HG02798 (cell line): ENCODE results near the gene CEBPZ.
A peak's percentile ranks its signal among the peaks of the same experiment; 100 is the strongest.

Experiments
- ATAC-seq: cut with Tn5 transposase; IDR thresholded peaks from one replicate; pipeline ENCODE4 v1.9.1; 2021; ENCODE audit warnings: mild to moderate bottlenecking; ENCODE audit not compliant: unreplicated experiment, poor library complexity

CEBPZ gene, protein sequence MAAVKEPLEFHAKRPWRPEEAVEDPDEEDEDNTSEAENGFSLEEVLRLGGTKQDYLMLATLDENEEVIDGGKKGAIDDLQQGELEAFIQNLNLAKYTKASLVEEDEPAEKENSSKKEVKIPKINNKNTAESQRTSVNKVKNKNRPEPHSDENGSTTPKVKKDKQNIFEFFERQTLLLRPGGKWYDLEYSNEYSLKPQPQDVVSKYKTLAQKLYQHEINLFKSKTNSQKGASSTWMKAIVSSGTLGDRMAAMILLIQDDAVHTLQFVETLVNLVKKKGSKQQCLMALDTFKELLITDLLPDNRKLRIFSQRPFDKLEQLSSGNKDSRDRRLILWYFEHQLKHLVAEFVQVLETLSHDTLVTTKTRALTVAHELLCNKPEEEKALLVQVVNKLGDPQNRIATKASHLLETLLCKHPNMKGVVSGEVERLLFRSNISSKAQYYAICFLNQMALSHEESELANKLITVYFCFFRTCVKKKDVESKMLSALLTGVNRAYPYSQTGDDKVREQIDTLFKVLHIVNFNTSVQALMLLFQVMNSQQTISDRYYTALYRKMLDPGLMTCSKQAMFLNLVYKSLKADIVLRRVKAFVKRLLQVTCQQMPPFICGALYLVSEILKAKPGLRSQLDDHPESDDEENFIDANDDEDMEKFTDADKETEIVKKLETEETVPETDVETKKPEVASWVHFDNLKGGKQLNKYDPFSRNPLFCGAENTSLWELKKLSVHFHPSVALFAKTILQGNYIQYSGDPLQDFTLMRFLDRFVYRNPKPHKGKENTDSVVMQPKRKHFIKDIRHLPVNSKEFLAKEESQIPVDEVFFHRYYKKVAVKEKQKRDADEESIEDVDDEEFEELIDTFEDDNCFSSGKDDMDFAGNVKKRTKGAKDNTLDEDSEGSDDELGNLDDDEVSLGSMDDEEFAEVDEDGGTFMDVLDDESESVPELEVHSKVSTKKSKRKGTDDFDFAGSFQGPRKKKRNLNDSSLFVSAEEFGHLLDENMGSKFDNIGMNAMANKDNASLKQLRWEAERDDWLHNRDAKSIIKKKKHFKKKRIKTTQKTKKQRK

DNA sequence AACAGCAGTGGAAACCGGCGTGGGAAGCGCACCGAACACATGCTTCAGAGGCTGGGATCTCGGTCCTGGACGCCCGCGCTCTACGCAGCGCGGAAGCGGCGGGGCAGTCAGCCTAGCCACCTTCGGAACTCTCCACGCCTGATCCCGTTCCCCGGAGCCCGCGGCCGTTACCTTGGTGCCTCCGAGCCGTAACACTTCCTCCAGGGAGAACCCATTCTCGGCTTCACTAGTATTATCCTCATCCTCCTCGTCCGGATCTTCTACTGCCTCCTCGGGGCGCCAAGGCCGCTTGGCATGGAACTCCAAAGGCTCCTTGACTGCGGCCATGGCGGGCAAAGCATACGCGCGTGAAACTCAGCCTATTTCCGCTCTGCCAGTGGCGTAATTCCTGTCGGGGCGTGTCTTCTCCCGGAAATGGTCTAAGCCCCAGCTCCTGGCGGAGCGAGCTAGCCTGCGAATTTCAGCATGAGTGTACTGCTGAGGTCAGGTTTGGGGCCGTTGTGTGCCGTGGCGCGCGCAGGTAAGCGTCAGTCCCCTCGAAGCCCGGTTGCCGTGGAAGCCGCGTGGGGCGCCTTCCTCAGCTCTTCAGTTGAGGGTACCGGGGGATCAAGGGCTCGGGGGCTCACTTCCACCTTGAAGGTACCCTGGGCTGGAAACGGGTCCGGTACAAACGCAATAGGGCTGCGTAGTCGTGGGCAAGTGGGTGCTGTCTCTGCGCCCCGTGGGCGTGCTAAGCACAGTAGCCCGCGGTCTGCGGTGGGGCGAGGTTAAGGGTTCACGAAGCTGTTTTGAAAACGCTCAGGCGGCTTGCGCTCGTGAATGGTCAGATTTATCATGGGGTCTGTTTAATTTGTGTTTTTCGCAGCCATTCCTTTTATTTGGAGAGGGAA lies at the start of gene CEBPZ, which contains the start of gene NDUFAF7:
Gene CEBPZ, minus strand, starts transcription at position 356 of the 890 bp plus-strand sequence. Its CDS starts 29 bp downstream, at position 327.
Gene NDUFAF7, plus strand, starts transcription at position 418 of the 890 bp plus-strand sequence. Its CDS starts 48 bp downstream, at position 466.
- ATAC-seq: peak; percentile 96

- ATAC-seq: no peak
Observed at GRCh38 chr2:37276291-37276690, 44.9 kb upstream of the CEBPZ start.

- ATAC-seq: no peak
Observed at GRCh38 chr2:37274359-37274965, 43.1 kb upstream of the CEBPZ start.

GRCh38 chr2:37271376-37272067 lies 40.1 kb upstream of the CEBPZ start:
- ATAC-seq: no peak

DNA sequence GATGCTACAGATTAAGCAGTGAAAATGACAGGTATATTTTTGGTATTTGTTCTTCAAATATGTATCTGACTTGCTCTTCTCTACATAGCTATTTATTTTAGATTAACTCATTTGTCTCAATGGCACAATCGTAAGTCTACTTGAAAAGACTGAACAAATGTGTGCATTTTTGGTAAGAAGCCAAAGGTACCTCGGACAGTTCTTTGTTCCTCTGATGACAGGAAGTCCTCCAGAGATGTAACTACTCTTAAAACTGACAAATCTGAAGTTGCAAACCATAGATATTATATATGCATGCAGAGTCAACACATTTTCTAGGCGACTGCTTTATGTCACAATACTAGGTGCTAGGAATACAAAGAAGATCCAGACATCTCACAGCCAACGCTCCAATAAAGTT lies 36.7 kb upstream of the CEBPZ start:
- ATAC-seq: no peak

DNA sequence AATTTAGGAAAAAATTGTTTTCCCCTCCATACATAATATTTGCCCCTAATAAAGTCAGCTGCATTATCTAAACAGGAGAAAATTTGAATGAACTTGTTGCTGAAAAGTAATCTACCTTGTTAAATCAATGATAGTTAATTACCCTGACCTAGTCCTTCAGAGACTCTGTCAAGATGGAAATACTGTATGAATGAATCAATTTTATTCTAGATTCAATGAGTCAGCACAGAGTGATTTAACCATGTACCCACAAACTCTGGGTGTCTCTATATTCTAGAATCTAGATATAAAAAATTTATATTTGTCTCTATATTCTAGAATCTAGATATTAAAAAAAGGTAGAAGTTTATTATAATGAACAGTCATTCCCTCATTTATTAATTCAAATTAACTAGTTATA lies 36.3 kb upstream of the CEBPZ start:
- no peak for ATAC-seq

DNA sequence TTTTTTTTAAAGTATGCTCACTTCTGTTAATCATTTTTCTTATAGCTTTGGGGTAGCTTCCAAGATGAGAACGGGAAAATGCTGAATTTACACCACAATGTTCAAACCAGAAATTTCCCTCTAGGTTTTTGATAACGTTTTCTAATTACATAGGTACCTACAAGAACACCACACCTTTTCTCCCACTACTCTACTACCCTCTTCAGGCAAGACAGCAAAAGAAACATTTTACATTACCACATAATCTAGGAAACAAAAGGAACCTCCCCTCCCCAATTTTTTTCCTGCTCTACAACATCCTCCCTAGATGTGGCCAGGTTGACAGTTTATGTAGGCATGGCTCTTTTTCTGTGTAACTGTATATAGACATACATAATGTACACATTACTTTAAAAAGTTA lies 32.4 kb upstream of the CEBPZ start:
- no peak for ATAC-seq

DNA sequence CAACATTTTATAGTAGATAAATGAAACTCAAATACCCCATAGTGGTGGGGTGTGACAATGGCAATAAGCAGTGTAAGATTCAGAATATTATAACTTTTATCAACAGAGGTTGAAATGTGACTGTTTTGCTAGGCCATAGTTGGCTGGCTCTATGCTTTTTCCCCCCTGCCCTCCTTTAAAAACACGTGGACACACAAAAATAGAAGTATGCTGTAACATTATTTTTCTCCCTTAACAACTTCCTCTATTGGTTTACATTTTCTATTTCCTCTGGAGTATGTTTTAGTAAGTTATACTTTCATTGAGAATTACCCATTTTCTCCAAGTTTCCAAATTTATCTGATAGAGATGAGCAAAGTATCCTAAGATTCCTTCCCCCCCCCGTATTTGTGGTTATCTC lies 31.1 kb upstream of the CEBPZ start:
- no peak for ATAC-seq

DNA sequence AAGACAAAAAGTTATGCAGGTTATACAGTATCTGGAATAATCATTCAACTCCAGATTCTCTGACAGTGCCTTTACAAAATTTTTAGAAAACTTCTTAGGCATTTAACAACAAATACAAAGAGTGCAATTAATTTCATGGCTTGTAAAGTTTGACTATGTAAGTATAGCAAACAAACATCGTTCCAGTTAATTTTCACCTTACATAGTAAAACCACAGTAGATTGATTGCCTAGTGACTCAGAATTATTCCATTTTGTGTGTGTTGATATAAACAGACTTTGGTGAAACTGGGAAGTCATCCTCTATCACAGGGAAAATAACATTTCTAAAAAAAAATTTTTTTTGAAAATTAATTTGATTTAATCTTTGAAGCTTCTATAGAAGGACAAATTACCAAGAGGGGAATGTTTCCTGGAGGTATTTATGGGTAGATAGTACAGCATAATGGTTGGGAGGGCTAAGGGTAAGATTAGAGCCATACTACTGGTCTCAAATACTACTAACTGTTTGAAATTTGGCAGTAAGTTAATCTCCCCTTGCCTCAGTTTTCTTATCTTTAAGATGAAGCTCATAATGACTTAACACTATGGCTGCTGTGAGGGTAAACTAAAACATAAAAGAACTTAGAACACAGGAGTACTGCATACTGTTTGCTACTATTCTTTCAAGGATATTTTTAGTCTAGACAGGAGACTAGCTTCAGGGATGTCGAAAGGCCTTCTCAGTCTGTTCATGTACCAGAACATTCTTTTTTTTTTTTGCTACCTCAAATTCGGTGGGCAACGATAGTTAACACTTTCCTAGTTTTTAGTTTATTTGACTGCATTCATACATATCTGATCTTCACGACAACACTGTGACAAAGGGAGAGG lies 19.7 kb upstream of the CEBPZ start:
- ATAC-seq: no peak

GRCh38 chr2:37246205-37246604 lies 14.8 kb upstream of the CEBPZ start:
- no peak for ATAC-seq

DNA sequence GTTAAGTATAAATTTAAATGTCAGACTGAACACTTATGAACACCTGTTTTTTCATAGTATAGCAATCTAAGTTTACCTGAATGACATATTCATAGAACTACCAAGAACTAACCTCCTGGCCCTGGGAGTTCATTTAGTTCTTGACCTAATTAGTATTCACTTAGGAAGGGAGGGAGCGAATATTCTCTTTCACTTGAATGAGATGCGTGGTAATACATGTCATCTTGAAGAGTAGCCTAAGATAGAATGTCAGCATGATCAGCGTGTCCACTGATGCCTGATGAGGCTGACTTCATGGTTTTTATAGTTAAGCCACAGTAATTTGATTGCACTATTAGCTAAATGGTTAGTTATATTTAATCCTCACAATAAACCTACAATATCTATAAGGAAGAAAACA lies 13.4 kb upstream of the CEBPZ start:
- no peak for ATAC-seq

DNA sequence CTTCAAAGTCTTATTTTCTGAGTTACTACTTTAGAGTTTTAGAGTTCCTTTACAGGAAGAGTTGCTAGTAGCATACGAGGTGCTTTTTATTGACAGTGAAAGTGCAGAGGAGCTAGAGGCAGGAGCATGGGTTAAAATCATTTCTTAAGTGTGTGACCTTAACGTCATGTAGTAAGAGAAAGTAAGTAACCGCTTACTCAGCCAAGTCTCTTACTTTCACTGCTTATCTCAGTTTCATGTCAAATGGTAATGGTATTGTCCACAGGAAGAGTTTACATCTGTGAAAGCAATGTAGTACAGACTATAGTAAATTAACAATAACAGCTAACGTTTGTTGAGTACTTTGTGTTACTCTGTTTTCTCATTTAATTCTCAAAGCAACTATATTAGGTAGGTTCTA lies 12.6 kb upstream of the CEBPZ start:
- ATAC-seq: peak; percentile 84

GRCh38 chr2:37243435-37243834 lies 12.0 kb upstream of the CEBPZ start:
- no peak for ATAC-seq

DNA sequence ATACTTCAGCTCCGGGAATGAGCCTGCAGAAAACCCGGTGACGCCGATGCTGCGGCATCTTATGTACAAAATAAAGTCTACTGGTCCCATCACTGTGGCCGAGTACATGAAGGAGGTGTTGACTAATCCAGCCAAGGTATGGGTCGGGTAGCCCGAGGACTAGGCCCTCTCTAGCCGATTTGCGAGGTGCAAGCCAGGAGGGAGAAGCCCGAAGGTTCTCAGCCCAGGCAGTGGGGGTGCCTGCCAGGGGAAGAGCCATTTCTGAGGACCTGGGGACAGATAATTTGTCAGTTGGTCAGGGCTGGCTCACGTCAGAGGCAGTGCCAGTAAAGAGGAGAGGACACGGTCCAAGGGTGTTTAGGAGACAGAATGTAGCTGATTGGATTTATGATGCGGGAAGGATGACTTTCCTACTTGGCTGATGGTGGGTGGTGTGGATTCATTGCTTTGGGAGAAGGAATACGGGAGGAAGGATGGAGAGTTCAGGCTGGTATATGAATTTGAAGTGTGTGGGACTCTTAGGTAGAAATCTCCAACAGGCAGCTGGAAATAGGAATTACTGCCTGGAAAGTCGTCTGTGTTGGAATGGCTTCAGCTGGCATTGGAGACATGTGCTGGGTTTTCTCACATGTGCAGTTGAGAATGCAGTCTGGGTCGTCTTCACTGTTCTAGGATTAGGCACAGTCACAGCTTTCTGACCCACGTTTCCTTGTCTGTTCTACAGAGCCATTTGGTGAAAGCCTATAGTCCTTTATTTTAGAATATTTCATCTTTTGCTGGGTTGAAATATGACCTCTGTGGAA lies 936 bp upstream of the CEBPZ start:
- no peak for ATAC-seq

DNA sequence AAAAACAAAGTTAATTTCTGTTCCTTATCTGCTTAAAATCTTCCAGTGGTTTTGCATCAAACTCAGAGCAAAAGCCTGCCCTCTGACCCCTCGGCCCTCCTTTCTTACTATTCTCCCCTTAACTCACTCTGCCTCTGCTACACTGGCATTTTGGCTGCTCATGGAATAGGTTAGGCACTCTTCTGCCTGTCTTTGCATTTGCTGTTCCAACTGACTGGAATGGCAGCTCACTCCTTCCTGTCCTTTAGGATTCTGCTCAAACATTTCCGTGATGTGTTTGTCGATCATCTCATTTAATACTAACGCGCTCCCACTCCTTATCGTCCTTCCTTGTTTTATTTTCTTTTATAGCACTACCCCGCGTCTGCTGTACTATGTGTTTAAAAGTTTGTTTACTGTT lies 815 bp downstream of the CEBPZ start:
- ATAC-seq: no peak

DNA sequence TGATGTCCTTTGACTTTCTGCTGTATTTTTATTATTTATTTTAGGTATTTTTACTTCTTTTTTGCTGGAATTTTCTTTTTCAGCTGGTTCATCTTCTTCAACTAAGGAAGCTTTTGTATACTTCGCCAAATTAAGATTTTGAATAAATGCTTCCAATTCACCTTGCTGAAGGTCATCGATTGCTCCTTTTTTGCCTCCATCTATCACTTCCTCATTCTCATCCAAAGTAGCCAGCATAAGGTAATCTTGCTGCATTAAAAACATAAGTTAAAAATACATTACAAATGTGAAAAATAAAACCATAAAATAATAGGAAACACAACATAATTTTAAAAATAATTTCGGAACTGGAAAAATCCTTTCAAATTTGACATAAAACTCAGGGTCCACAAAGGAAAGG lies 2.6 kb downstream of the CEBPZ start:
- ATAC-seq: no peak

- ATAC-seq: no peak
Observed at GRCh38 chr2:37226863-37227262, 4.5 kb downstream of the CEBPZ start.
